HepG2 (cell line): ENCODE measurements around the gene ADGRL3. TPM values are rescaled to one million over a fixed set of nuclear protein-coding genes. Genes with fewer than 3 reads are reported as not detected.

Experiments
- ATAC-seq: fragments of 200-7000 bp; cut with Tn5 transposase; 3 replicates; pipeline ENCODE4 v1.9.1; 2020; ENCODE audit warnings: mild to moderate bottlenecking, moderate library complexity
- BruUV-seq: library from RNA; stranded (reverse); fragments of 400-500 nt; replicated peaks from 2 replicates; lab custom pipeline; 2021; lab: Mats Ljungman, UMichigan
- CTCF ChIA-PET: fragments of 300-600 bp; formaldehyde crosslinking; extraction: SDS; loops from one replicate; lab custom pipeline; 2021; ENCODE audit warnings: low total read pairs, inconsistent platforms, low intra/inter-chr PET ratio; lab: Yijun Ruan, JAX
- POLR2A ChIA-PET: fragments of 350-600 bp; sonication (Branson Sonifier 250); formaldehyde crosslinking; loops from one replicate; lab custom pipeline; 2020; ENCODE audit warnings: antibody characterized with exemption, inconsistent platforms; lab: Yijun Ruan, JAX
- DNase-seq: peaks from one replicate; pipeline ENCODE4 v3.0.0-alpha.2; 2015; ENCODE audit warnings: low spot score
- FAIRE-seq: peaks from 3 replicates; lab custom pipeline; 2011; peaks lifted over from hg19 to GRCh38; lab: Jason Lieb, UNC
- H2AFZ ChIP-seq: one replicate; pipeline ENCODE4 v1.6.1; 2011; ENCODE audit warnings: low read length, inconsistent platforms
- H3K27ac ChIP-seq: fragments of 300-600 bp; 3 replicates; pipeline ENCODE4 v1.8.0; 2011; ENCODE audit warnings: mixed run types, mild to moderate bottlenecking, mixed read lengths, low read length, inconsistent platforms; ENCODE audit not compliant: insufficient read depth; ENCODE audit errors: extremely low read length
- H3K27me3 ChIP-seq, 2 experiments: fragments of 200-600 bp in 1 of 2; 2 replicates in 1 of 2; 3 replicates in 1 of 2; pipeline versions ENCODE4 v1.6.0 to v1.8.0; 2011; ENCODE audit warnings: low read length in 2 of 2, mild to moderate bottlenecking in 2 of 2, moderate library complexity in 2 of 2, inconsistent platforms in 1 of 2; ENCODE audit not compliant: insufficient read depth in 2 of 2, control insufficient read depth in 1 of 2
- H3K36me3 ChIP-seq, 2 experiments: fragments of 200-600 bp in 1 of 2; replicated peaks in 1 of 2; 2 replicates in 1 of 2; 3 replicates in 1 of 2; pipeline versions ENCODE4 v1.5.1 to v1.8.0; 2011; ENCODE audit warnings: low read length in 2 of 2, inconsistent platforms in 1 of 2; ENCODE audit not compliant: insufficient read depth in 2 of 2, control insufficient read depth in 1 of 2
- H3K4me1 ChIP-seq: 2 replicates; pipeline ENCODE4 v1.5.1; 2012; ENCODE audit warnings: low read length, inconsistent platforms; ENCODE audit not compliant: insufficient read depth
- H3K4me2 ChIP-seq: 2 replicates; pipeline ENCODE4 v1.6.0; 2011; ENCODE audit warnings: low read depth, low read length, inconsistent platforms
- H3K4me3 ChIP-seq, 3 experiments: fragments of 200-600 bp in 1 of 3; sonication (generic), shearing (Covaris generic) in 1 of 3; replicated peaks in 1 of 3; 2 replicates each; pipeline ENCODE4 v1.5.1; 2011 to 2016; ENCODE audit warnings: low read length in 3 of 3, inconsistent platforms in 2 of 3, low read depth in 2 of 3, mild to moderate bottlenecking in 2 of 3, control low read depth in 1 of 3, mixed read lengths in 1 of 3; ENCODE audit not compliant: insufficient read depth in 1 of 3
- H3K79me2 ChIP-seq: one replicate; pipeline ENCODE4 v1.6.1; 2011; ENCODE audit warnings: low read length, inconsistent platforms; ENCODE audit not compliant: insufficient read depth
- H3K9ac ChIP-seq: 2 replicates; pipeline ENCODE4 v1.6.0; 2011; ENCODE audit warnings: mild to moderate bottlenecking, low read depth, low read length, inconsistent platforms; ENCODE audit not compliant: insufficient read depth
- H3K9me3 ChIP-seq: 2 replicates; pipeline ENCODE4 v1.5.1; 2012; ENCODE audit warnings: mild to moderate bottlenecking, low read length
- H4K20me1 ChIP-seq: 2 replicates; pipeline ENCODE4 v1.6.0; 2011; ENCODE audit warnings: inconsistent platforms, mild to moderate bottlenecking, low read length, moderate library complexity; ENCODE audit not compliant: insufficient read depth
- FOXO1 ChIP-seq: sonication (generic); formaldehyde crosslinking; IDR thresholded peaks from 2 replicates; pipeline ENCODE4 v1.4.0; 2020; ENCODE audit warnings: missing genetic modification reagents
- MAFF ChIP-seq: IDR thresholded peaks from 2 replicates; pipeline ENCODE4 v1.6.1; 2011; ENCODE audit warnings: low read depth, low read length, improper control_type of control experiment
- MAFK ChIP-seq, 2 experiments: IDR thresholded peaks in 1 of 2; conservative IDR thresholded peaks in 1 of 2; 2 replicates each; pipeline ENCODE4 v1.6.1; 2011; ENCODE audit warnings: improper control_type of control experiment in 2 of 2, low read length in 2 of 2
- MXD3 ChIP-seq: IDR thresholded peaks from 2 replicates; pipeline ENCODE4 v1.6.1; 2016; ENCODE audit warnings: mild to moderate bottlenecking, missing biosample characterization, missing genetic modification reagents
- POGZ ChIP-seq: sonication (generic); formaldehyde crosslinking; IDR thresholded peaks from 2 replicates; pipeline ENCODE4 v1.4.0; 2020; ENCODE audit warnings: mild to moderate bottlenecking, missing genetic modification reagents
- ZNF563 ChIP-seq: sonication (generic); formaldehyde crosslinking; IDR thresholded peaks from 2 replicates; pipeline ENCODE4 v1.8.0; 2022; ENCODE audit warnings: mild to moderate bottlenecking, moderate library complexity, missing genetic modification reagents
- ZNF616 ChIP-seq: sonication (generic); formaldehyde crosslinking; IDR thresholded peaks from 2 replicates; pipeline ENCODE4 v1.5.0; 2020; ENCODE audit warnings: low read depth, mild to moderate bottlenecking, missing genetic modification reagents
- ZNF644 ChIP-seq: IDR thresholded peaks from 2 replicates; pipeline ENCODE4 v1.6.1; 2016; ENCODE audit warnings: low read depth
- ZNF768 ChIP-seq: sonication (generic); formaldehyde crosslinking; IDR thresholded peaks from 2 replicates; pipeline ENCODE4 v1.4.0; 2020; ENCODE audit warnings: missing genetic modification reagents
- in situ Hi-C: cut with HindIII; loops from 2 replicates; pipeline ENCODE4 v1.10.0; 2017; ENCODE audit warnings: low pct_unique_long_range_greater_than_20kb; ENCODE audit not compliant: extremely low pct_ligation_motif_present
- intact Hi-C: fragments of 100-400 bp; cut with micrococcal nuclease; formaldehyde crosslinking; loops from one replicate; pipeline ENCODE4 v1.10.0; 2022; ENCODE audit not compliant: unreplicated experiment
- polyA plus RNA-seq, 8 experiments: library from polyadenylated mRNA; depleted of rRNA in 3 of 8; stranded (reverse) in 7 of 8; unstranded in 1 of 8; fragments of >200 nt; fragmentation: Illumina TruSeq in 4 of 8; extraction: Trizol in 4 of 8; gene quantifications; 2 replicates each; pipeline versions ENCODE4 v1.2.1 to v1.2.3, GENCODE V29; 2011 to 2016; ENCODE audit warnings: low read depth in 4 of 8, missing spikeins in 1 of 8, mixed read lengths in 1 of 8; ENCODE audit not compliant: insufficient read depth in 1 of 8
- total RNA-seq, 5 experiments: library from RNA; depleted of rRNA; stranded (reverse); fragments of >200 nt; fragmentation: Illumina TruSeq; extraction: Trizol; gene quantifications; 2 replicates each; pipeline ENCODE4 v1.2.3, GENCODE V29; 2016; ENCODE audit warnings: low read depth in 1 of 5
- TF ChIP-seq, protein P1 (sequence below): sonication (generic); formaldehyde crosslinking; IDR thresholded peaks from 2 replicates; pipeline ENCODE4 v1.8.1; 2023; ENCODE audit warnings: mild to moderate bottlenecking, missing genetic modification reagents

ADGRL3 gene
- total and polyA plus RNA-seq, 2 of the 13 experiments (the other 11 are each of a cell fraction or from before 2014, with no cell fraction given) = 0.04 to 0.05 TPM

DNA sequence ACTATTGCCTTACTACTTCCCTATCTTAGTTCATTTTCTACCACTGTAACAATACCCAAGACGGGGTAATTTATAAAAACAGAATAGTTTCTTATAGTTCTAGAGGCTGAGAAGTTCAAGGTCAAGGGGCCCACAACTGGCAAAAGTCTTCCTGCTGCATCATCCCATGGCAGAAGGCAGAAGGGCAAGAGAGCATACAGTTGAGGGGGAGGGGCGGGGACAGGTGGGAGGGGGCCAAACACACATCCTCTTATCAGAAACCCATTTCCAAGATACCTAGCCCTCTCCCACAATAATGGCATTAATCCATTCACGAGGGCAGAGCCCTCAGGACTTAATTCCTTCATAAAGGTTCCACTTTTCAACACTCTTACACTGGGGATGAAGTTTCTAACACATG is 690.2 kb downstream of the ADGRL3 start (continued):
- TF ChIP-seq ZNF616 (CRISPR knock-in tag) = no peak

DNA sequence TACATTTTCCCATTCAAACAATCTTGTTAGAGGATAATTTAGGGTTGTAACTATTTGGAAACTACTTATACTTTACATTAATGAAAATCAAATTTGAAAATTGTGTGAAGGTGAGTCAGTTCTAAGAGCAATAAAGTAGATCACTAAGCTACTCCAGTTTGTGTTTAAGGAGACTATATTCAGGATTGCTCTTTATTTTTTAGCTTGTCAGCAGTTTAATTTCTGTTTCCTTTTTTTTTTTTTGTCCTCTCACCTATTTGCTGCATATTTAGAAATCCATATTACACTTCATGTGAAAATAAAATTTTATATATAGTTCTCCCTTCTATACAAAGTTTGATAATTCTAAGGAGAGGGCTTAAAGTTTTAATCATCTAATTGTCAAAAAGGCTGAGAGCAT is 691.8 kb downstream of the ADGRL3 start:
- H3K4me2 ChIP-seq = no peak overlapping the region
- no peaks in the 10 kb centered on the region for H3K9me3 ChIP-seq
- H3K36me3 ChIP-seq = no peaks in the 10 kb centered on the region
- H3K79me2 ChIP-seq = no peaks in the 10 kb centered on the region
- ChIA-PET CTCF (no interaction called here), POLR2A (no interaction called here)
- DNase-seq = no peak
- no peak overlapping the region for H2AFZ ChIP-seq
- no peaks in the 10 kb centered on the region for H3K27me3 ChIP-seq
- FAIRE-seq = no peak
- H3K4me3 ChIP-seq = no peak overlapping the region
- H3K4me1 ChIP-seq = no peaks in the 10 kb centered on the region
- TF ChIP-seq, protein P1, sequence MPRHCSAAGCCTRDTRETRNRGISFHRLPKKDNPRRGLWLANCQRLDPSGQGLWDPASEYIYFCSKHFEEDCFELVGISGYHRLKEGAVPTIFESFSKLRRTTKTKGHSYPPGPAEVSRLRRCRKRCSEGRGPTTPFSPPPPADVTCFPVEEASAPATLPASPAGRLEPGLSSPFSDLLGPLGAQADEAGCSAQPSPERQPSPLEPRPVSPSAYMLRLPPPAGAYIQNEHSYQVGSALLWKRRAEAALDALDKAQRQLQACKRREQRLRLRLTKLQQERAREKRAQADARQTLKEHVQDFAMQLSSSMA = no peak
- no peak for TF ChIP-seq ZNF644 (CRISPR knock-in tag)
- TF ChIP-seq FOXO1 (CRISPR knock-in tag) = no peak
- TF ChIP-seq ZNF563 (CRISPR knock-in tag) = no peak
- TF ChIP-seq MXD3 (CRISPR knock-in tag) = no peak
- TF ChIP-seq MAFF = peak; percentile 51; the same call in 1 of the 2 replicates
- TF ChIP-seq MAFK (conservative IDR thresholded peaks at IDR 0.05 in 1 of 2, IDR thresholded peaks at IDR 0.05 in 1 of 2; ENCODE audit: low read length in 2 of 2) = peak; percentile 18 to 77; a peak in 3 of 4 replicates
- no peak for TF ChIP-seq POGZ
- no peak for TF ChIP-seq ZNF768
- ATAC-seq = no peak
- no peak overlapping the region for H3K9ac ChIP-seq
- no peaks in the 10 kb centered on the region for H4K20me1 ChIP-seq
- intact Hi-C loops (no loop called here), in situ Hi-C loops (no loop called here)
- no peak overlapping the region for H3K27ac ChIP-seq
- BruUV-seq = no TSS peak
